Adrenal gland (tissue), 12 donors: Measurements from ENCODE around the gene KIF26B. TPM values are rescaled to one million over a fixed set of nuclear protein-coding genes. Genes with fewer than 3 reads are reported as not detected.

ENCODE experiments used
- DNase-seq, 7 donors: peaks; one replicate each; pipeline ENCODE4 v3.0.0-alpha.2; 2019 to 2020
- H3K27ac ChIP-seq, 5 donors: fragments of 200-600 bp; sonication (generic) in 4 of 5; 1 replicate in 3 of 5; 2 replicates in 2 of 5; pipeline versions ENCODE4 v1.5.1 to v1.8.0; 2016 to 2020; ENCODE audit warnings: mild to moderate bottlenecking in 1 of 5
- H3K27me3 ChIP-seq: fragments of 200-600 bp; 2 replicates; pipeline ENCODE4 v1.8.0; 2021
- H3K36me3 ChIP-seq, 2 donors: fragments of 200-600 bp; replicated peaks in 1 of 2; 1 replicate in 1 of 2; 2 replicates in 1 of 2; pipeline versions ENCODE4 v1.5.1 to v1.8.0; 2018 to 2022
- H3K4me1 ChIP-seq, 2 donors: fragments of 200-600 bp; replicated peaks in 1 of 2; 1 replicate in 1 of 2; 2 replicates in 1 of 2; pipeline versions ENCODE4 v1.5.1 to v1.8.0; 2018 to 2021
- H3K4me3 ChIP-seq, 4 donors: fragments of 200-600 bp; sonication (generic) in 3 of 4; one replicate each; pipeline ENCODE4 v1.5.1; 2016 to 2018
- H3K9me3 ChIP-seq, 3 donors: fragments of 200-600 bp; sonication (generic) in 1 of 3; replicated peaks in 1 of 3; 1 replicate in 2 of 3; 2 replicates in 1 of 3; pipeline versions ENCODE4 v1.5.1 to v1.8.0; 2016 to 2021
- CTCF ChIP-seq, 6 experiments: fragments of 450-650 bp in 4 of 6; fragments of 200-600 bp in 2 of 6; sonication (generic) in 1 of 6; IDR thresholded peaks; 1 replicate in 5 of 6; 2 replicates in 1 of 6; pipeline versions ENCODE4 v1.5.1 to v1.8.0; 2016 to 2021; ENCODE audit warnings: antibody characterized with exemption in 6 of 6, mild to moderate bottlenecking in 2 of 6, moderate library complexity in 1 of 6
- POLR2A ChIP-seq, 2 donors: fragments of 450-650 bp; IDR thresholded peaks; one replicate each; pipeline ENCODE4 v1.6.1; 2017; ENCODE audit warnings: antibody characterized with exemption in 2 of 2, mild to moderate bottlenecking in 2 of 2, moderate library complexity in 1 of 2
- WGBS, 4 donors: extraction: QIAGEN DNeasy Blood & Tissue Kit in 2 of 4; methylation state at CpG; one replicate each; pipeline versions ENCODE4 v1.1.5 to v1.1.7; 2013 to 2017; 5-methylcytosine and 5-hydroxymethylcytosine counted together
- intact Hi-C, 2 donors: fragments of 100-400 bp; cut with DNase I; formaldehyde crosslinking; loops; one replicate each; pipeline versions ENCODE4 v1.14.1 to v1.15.0; 2022 to 2023
- polyA plus RNA-seq, 3 donors: library from polyadenylated mRNA; stranded (reverse); fragments of 200-250 nt in 2 of 3; fragments of 350-450 nt in 1 of 3; fragmentation: Illumina TruSeq in 1 of 3; extraction: RNeasy Lipid Tissue Mini Kit (QIAGEN cat#74804) in 1 of 3; gene quantifications; one replicate each; pipeline ENCODE4 v1.2.3, GENCODE V29; 2013 to 2014
- total RNA-seq, 9 donors: library from RNA; depleted of rRNA in 4 of 9; stranded (reverse); fragments of >200 nt in 4 of 9; fragments of 120-200 nt in 1 of 9; fragmentation: NEBNext Ultra II Directional in 1 of 9; extraction: Animal tissue kit (Norgen Biotek cat#: 25700) in 1 of 9; gene quantifications; one replicate each; pipeline versions ENCODE4 v1.1.0 to v1.2.4, GENCODE V29; 2013 to 2023
- donor health status: healthy with polysubstance abuse.
- donor health status: Bipolar disorder and iron deficiency.
- donor health status: DM: yes; HTN: yes; CAD: no.
- donor health status: DM: no; HTN: no; CAD: no.
- donor health status: DM: no; HTN: no; CAD: no.
- donor health status: DM: yes; HTN: yes; CAD: no.

Gene KIF26B
- total and polyA plus RNA-seq, 12 donors: 0.20 to 4.6 (median 2.6) TPM

- no peaks in the 10 kb centered on the region for H3K9me3 ChIP-seq
- H3K27ac ChIP-seq: no peak overlapping the region
- H3K27me3 ChIP-seq: no peaks in the 10 kb centered on the region
- WGBS, 4 donors: 84 to 90% (median 86%) methylated on average over 5 of the region's 5 CpGs
- H3K4me3 ChIP-seq: no peak overlapping the region
- TF ChIP-seq POLR2A (IDR thresholded peaks at IDR 0.05) (no peak), CTCF (IDR thresholded peaks at IDR 0.05) (no peak)
- no peaks in the 10 kb centered on the region for H3K4me1 ChIP-seq
- no peak for DNase-seq
- intact Hi-C loops: loop anchor here (10.0 kb wide), 1 partner anchor 223 kb away; the partner anchor contains the start of gene KIF26B (in 2 of the 2)
- no peaks in the 10 kb centered on the region for H3K36me3 ChIP-seq
These were observed 223.1 kb downstream of the KIF26B start for GRCh38 chr1:245377854-245378253.

DNA sequence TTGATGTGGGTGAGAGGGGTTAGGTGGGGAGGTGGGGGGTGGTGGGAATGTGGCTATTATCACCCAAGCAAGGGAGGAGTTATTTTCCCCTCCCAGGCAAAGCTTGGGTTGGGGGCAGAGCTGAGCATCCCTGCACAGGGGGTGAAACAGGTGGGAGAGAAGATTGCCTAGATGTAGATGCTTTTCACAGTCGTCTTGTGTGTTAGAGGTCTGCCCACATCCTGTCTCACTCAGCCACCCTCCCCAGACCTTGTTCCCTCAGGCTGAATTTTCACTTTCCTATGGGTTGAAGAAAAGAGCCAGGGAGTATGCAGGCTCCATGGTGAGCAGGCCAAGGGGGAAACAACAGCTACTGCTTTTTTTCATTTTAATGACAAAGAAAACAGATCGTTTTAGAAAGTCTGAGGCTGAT, 223.5 kb downstream of the KIF26B start:
- no peak overlapping the region for H3K27ac ChIP-seq
- intact Hi-C loops: loop anchor here (10.0 kb wide), 1 partner anchor 224 kb away; the partner anchor contains the start of gene KIF26B (in 2 of the 2)
- no peak for TF ChIP-seq CTCF (IDR thresholded peaks at IDR 0.05)
- TF ChIP-seq POLR2A (IDR thresholded peaks at IDR 0.05): no peak
- no peaks in the 10 kb centered on the region for H3K27me3 ChIP-seq
- no peaks in the 10 kb centered on the region for H3K9me3 ChIP-seq
- H3K4me1 ChIP-seq: no peaks in the 10 kb centered on the region
- no peaks in the 10 kb centered on the region for H3K36me3 ChIP-seq
- no peak for DNase-seq
- 37 to 54% (median 41%) methylated on average over 1 to 2 of the region's 2 CpGs for WGBS, 4 donors
- H3K4me3 ChIP-seq: no peak overlapping the region

DNA sequence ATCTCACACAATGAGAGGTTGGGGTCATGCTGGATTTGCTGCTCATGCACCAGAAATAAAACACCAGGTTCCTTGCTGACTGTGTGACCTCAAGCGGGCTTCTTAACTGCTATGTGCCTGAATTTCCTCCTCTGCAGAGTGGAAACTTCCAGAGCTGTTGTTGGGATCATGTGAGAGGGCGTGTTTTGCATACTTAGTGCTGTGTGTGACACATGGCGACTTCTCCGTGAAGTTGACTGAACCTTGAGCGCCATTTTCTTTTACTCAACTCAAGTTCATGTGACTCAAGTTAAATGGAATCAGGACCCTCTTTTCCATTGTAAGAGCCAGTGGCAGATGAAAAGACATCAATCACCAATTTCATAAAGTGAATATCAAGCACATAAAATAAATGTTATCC, 224.0 kb downstream of the KIF26B start:
- Histone ChIP-seq H3K4me3 (no peak overlapping the region), H3K4me1 (no peaks in the 10 kb centered on the region), H3K27ac (no peak overlapping the region), H3K9me3 (no peaks in the 10 kb centered on the region), H3K36me3 (no peaks in the 10 kb centered on the region), H3K27me3 (no peaks in the 10 kb centered on the region)
- 94 to 98% (median 96%) methylated on average over 5 of the region's 5 CpGs for WGBS, 4 donors
- intact Hi-C loops: loop anchor here (10.0 kb wide), 1 partner anchor 224 kb away; the partner anchor contains the start of gene KIF26B (in 2 of the 2)
- no peak for DNase-seq
- TF ChIP-seq CTCF (IDR thresholded peaks at IDR 0.05) (no peak), POLR2A (IDR thresholded peaks at IDR 0.05) (no peak)

DNA sequence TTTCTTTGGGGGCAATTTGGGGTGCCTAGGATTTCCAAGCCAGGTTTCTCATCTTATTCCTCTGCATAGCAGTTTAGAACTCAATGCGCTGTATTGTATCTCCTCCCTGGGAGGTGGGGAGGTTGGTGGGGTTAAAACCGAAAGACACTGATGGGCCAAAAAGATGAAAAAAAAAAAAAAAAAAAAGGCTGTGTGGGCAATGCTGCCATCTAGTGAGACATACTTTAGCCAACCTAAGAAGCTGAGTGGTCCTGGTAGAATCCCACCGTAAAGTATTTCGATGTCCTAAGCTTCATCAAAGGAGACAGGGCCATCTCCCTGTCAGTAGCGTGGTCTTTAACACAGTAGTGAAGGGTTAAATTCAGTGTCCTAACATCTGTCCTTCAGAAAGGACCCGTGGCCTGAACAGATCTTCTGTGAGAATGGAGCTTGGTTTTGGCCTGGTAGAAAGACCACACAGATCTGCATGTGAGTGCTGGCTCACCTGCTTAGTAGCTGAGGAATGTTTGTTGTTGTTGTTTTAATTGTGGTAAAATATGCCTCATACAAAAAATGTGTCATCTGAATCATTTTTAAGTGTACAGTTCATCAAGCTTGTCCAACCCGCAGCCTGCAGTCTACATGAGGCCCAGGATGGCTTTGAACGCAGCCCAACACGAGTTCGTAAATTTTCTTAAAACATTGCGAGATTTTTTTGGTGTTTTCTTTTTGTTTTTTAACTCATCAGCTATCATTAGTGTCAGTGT, 226.2 kb downstream of the KIF26B start:
- H3K9me3 ChIP-seq: no peaks in the 10 kb centered on the region
- intact Hi-C loops: no loop called here
- no peaks in the 10 kb centered on the region for H3K27me3 ChIP-seq
- no peak overlapping the region for H3K4me3 ChIP-seq
- H3K36me3 ChIP-seq: no peaks in the 10 kb centered on the region
- TF ChIP-seq CTCF (IDR thresholded peaks at IDR 0.05) (peak in 3 of 6 experiments; percentile 13 to 36 (median 20)), POLR2A (IDR thresholded peaks at IDR 0.05) (no peak)
- WGBS, 4 donors: 85 to 93% (median 89%) methylated on average over 11 of the region's 11 CpGs
- no peak for DNase-seq
- no peaks in the 10 kb centered on the region for H3K4me1 ChIP-seq
- no peak overlapping the region for H3K27ac ChIP-seq
